WTC11 (cell line): ENCODE measurements around the gene ASB2.

Source experiments
- ATF1 ChIP-seq: sonication (generic); formaldehyde crosslinking; IDR thresholded peaks from 2 replicates; pipeline ENCODE4 v1.8.1; 2023; ENCODE audit warnings: mild to moderate bottlenecking, moderate library complexity, missing genetic modification reagents
- CTCF ChIP-seq: fragments of 200-600 bp; IDR thresholded peaks from 2 replicates; pipeline ENCODE4 v1.8.0; 2022; ENCODE audit warnings: antibody characterized with exemption
- FOXP4 ChIP-seq: sonication (generic); formaldehyde crosslinking; IDR thresholded peaks from 2 replicates; pipeline ENCODE4 v1.8.0; 2022; ENCODE audit warnings: mild to moderate bottlenecking, missing genetic modification reagents
- KAT7 ChIP-seq: sonication (generic); formaldehyde crosslinking; IDR thresholded peaks from 2 replicates; pipeline ENCODE4 v1.8.1; 2023; ENCODE audit warnings: missing genetic modification reagents, mild to moderate bottlenecking, borderline replicate concordance
- RELA ChIP-seq: sonication (generic); formaldehyde crosslinking; IDR thresholded peaks from 2 replicates; pipeline ENCODE4 v1.8.1; 2022; ENCODE audit warnings: missing genetic modification reagents, mild to moderate bottlenecking, borderline replicate concordance
- SP1 ChIP-seq: sonication (generic); formaldehyde crosslinking; conservative IDR thresholded peaks from 2 replicates; pipeline ENCODE4 v1.8.1; 2022; ENCODE audit warnings: missing genetic modification reagents
- USF2 ChIP-seq: sonication (generic); formaldehyde crosslinking; IDR thresholded peaks from 2 replicates; pipeline ENCODE4 v1.8.1; 2023; ENCODE audit warnings: mild to moderate bottlenecking, missing genetic modification reagents, moderate library complexity
- ZBTB43 ChIP-seq: sonication (generic); formaldehyde crosslinking; IDR thresholded peaks from 2 replicates; pipeline ENCODE4 v1.8.1; 2023; ENCODE audit warnings: mild to moderate bottlenecking, missing genetic modification reagents
- ZNF416 ChIP-seq: fragments of 250-450 bp; sonication (Bioruptor Pico); IDR thresholded peaks from 2 replicates; pipeline ENCODE4 v1.9.0; 2021; ENCODE audit warnings: mild to moderate bottlenecking, inconsistent platforms

- TF ChIP-seq CTCF: peak; percentile 72
- TF ChIP-seq ZBTB43 (CRISPR knock-in tag): no peak
- no peak for TF ChIP-seq KAT7 (CRISPR knock-in tag)
- no peak for TF ChIP-seq ZNF416 (CRISPR knock-in tag)
- TF ChIP-seq SP1 (CRISPR knock-in tag): no peak
- no peak for TF ChIP-seq ATF1
- TF ChIP-seq FOXP4 (CRISPR knock-in tag): no peak
- TF ChIP-seq USF2 (CRISPR knock-in tag): no peak
- TF ChIP-seq RELA: no peak
Measured at GRCh38 chr14:93906341-93907329, 69.7 kb downstream of the ASB2 start.
